Body of pancreas (tissue), 4 donors: ENCODE data around the gene DRAM1. TPM values are rescaled to one million over a fixed set of nuclear protein-coding genes. Genes with fewer than 3 reads are reported as not detected.

Experiments used
- ATAC-seq: fragments of 150-250 bp; one replicate; pipeline ENCODE4 v1.9.1; 2016
- DNase-seq, 4 donors: peaks; one replicate each; pipeline ENCODE4 v3.0.0-alpha.2; 2019
- H3K27ac ChIP-seq, 4 donors: fragments of 200-600 bp; sonication (generic); 1 replicate in 3 of 4; 2 replicates in 1 of 4; pipeline versions ENCODE4 v1.5.1 to v1.6.1; 2016 to 2019; ENCODE audit warnings: mild to moderate bottlenecking in 1 of 4, mixed read lengths in 1 of 4, moderate library complexity in 1 of 4
- H3K27me3 ChIP-seq, 2 donors: fragments of 200-600 bp; sonication (generic); one replicate each; pipeline ENCODE4 v1.6.0; 2016; ENCODE audit warnings: mild to moderate bottlenecking in 1 of 2
- H3K36me3 ChIP-seq, 2 donors: fragments of 200-600 bp; sonication (generic); replicated peaks in 1 of 2; 2 replicates each; pipeline ENCODE4 v1.5.1; 2016; ENCODE audit warnings: low read depth in 2 of 2; ENCODE audit not compliant: insufficient read depth in 1 of 2
- H3K4me1 ChIP-seq: fragments of 200-600 bp; sonication (generic); one replicate; pipeline ENCODE4 v1.6.0; 2016
- H3K4me3 ChIP-seq, 2 donors: fragments of 200-600 bp; sonication (generic); 1 replicate in 1 of 2; 2 replicates in 1 of 2; pipeline ENCODE4 v1.5.1; 2016 to 2019
- H3K9me3 ChIP-seq, 3 donors: fragments of 200-600 bp; sonication (generic); 1 replicate in 2 of 3; 2 replicates in 1 of 3; pipeline ENCODE4 v1.5.1; 2016
- POLR2A ChIP-seq, 3 donors: fragments of 450-650 bp; IDR thresholded peaks; one replicate each; pipeline ENCODE4 v1.6.1; 2016; ENCODE audit warnings: antibody characterized with exemption in 3 of 3, mild to moderate bottlenecking in 2 of 3
- WGBS, 2 donors: methylation state at CpG; one replicate each; pipeline ENCODE4 v1.1.5; 2017; 5-methylcytosine and 5-hydroxymethylcytosine counted together
- intact Hi-C: fragments of 100-400 bp; cut with DNase I; formaldehyde crosslinking; loops from one replicate; pipeline ENCODE4 v1.15.1; 2023
- total RNA-seq, 2 donors: library from RNA; depleted of rRNA; stranded (reverse); fragments of >200 nt; gene quantifications; one replicate each; pipeline ENCODE4 v1.1.0, GENCODE V29; 2016
- TF ChIP-seq, protein P1 (sequence below), 7 experiments: fragments of 450-650 bp in 4 of 7; fragments of 200-600 bp in 3 of 7; sonication (generic) in 3 of 7; IDR thresholded peaks; one replicate each; pipeline ENCODE4 v1.5.1; 2016 to 2019; ENCODE audit warnings: antibody characterized with exemption in 7 of 7

DRAM1 gene
- total RNA-seq, 2 donors from 2014 or later, result 2.6 to 14.5 TPM

DNA sequence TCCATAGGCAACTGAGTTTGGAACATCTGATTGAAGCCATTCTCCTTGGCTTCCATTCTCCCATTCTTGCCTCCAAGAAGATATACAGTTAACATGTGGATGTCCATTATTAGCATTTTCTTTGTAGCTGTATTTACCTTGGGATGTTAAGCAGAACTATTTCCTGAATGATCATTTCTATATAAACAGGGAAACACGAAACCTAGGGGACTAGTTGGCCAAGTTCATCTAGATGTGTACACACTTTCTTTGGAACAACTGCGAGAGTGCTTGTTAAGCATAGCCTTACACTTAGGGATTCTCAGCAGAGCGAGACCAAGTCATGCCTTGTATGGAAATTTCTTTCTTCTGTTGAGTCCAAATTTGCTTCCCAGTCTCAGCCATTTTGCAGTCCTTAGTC is 42.1 kb downstream of the DRAM1 start:
- Histone ChIP-seq H3K27ac (no peak overlapping the region), H3K27me3 (no peaks in the 10 kb centered on the region), H3K4me3 (no peak overlapping the region), H3K36me3 (no peaks in the 10 kb centered on the region), H3K9me3 (no peaks in the 10 kb centered on the region), H3K4me1 (peaks cover 6% of the 10 kb centered on the region)
- intact Hi-C loops, result no loop called here
- ATAC-seq (no peak), DNase-seq (no peak)
- WGBS, 2 donors, result 77 to 89% methylated on average over 3 of the region's 3 CpGs
- TF ChIP-seq, protein P1, sequence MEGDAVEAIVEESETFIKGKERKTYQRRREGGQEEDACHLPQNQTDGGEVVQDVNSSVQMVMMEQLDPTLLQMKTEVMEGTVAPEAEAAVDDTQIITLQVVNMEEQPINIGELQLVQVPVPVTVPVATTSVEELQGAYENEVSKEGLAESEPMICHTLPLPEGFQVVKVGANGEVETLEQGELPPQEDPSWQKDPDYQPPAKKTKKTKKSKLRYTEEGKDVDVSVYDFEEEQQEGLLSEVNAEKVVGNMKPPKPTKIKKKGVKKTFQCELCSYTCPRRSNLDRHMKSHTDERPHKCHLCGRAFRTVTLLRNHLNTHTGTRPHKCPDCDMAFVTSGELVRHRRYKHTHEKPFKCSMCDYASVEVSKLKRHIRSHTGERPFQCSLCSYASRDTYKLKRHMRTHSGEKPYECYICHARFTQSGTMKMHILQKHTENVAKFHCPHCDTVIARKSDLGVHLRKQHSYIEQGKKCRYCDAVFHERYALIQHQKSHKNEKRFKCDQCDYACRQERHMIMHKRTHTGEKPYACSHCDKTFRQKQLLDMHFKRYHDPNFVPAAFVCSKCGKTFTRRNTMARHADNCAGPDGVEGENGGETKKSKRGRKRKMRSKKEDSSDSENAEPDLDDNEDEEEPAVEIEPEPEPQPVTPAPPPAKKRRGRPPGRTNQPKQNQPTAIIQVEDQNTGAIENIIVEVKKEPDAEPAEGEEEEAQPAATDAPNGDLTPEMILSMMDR (IDR thresholded peaks at IDR 0.05), result no peak
- TF ChIP-seq POLR2A (IDR thresholded peaks at IDR 0.05), result no peak

DNA sequence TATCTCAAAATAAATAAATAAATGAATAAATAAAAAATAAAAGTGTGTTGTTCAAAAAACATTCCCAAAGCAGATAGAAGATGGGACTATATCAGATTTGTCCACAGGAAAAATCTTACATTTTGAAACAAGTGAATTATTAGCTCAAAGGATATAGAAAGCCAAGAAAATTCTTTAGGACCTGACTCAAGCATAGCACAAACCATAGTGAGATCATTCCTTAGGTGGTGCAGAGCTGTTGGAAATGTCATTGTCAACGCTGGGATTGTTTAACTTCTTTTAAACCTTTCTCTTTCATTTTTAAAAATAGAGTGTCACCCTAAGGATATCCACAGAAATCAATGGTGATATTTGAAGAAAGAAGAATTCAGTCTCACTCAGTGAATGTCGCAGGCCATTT is 43.5 kb downstream of the DRAM1 start:
- H3K9me3 ChIP-seq, result no peaks in the 10 kb centered on the region
- H3K36me3 ChIP-seq, result no peaks in the 10 kb centered on the region
- ATAC-seq (no peak), DNase-seq (no peak)
- peaks cover 6% of the 10 kb centered on the region for H3K4me1 ChIP-seq
- 75 to 94% methylated on average over 2 of the region's 2 CpGs for WGBS, 2 donors
- no peak overlapping the region for H3K27ac ChIP-seq
- no peak overlapping the region for H3K4me3 ChIP-seq
- intact Hi-C loops, result no loop called here
- TF ChIP-seq, protein P1 (IDR thresholded peaks at IDR 0.05), result no peak
- TF ChIP-seq POLR2A (IDR thresholded peaks at IDR 0.05), result no peak
- no peaks in the 10 kb centered on the region for H3K27me3 ChIP-seq

DNA sequence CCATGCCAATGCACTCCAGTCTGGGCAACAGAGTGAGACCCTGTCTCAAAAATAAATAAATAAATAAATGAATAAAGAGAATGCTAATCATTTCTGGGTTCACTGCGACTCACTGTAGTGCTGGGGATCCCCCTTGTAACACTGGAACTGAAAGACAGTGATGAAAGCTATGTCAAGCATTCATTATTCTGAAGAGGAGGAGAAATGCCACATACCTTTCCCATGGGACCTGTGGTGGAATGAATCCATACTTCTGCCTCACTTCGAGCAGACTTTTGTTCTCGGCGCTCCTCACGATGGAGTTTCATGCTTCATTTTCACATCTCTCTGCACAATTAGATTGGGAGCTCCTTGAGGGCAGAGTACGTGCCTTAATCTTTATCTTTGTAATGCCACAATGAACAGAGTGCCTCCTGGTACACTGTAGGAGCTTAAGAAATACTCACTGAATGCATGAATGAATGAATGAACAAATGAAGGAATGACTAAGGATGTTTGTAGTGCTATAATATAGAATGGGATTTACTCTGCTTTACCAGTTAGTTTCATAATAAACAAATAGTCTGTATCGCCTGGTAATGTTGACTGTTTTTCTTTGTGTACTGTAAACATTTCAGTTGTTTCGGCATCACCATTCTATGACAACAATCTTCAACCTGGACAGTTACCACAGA is 45.8 kb downstream of the DRAM1 start:
- Histone ChIP-seq H3K9me3 (no peaks in the 10 kb centered on the region), H3K36me3 (no peaks in the 10 kb centered on the region), H3K4me1 (no peaks in the 10 kb centered on the region), H3K27me3 (no peaks in the 10 kb centered on the region), H3K27ac (no peak overlapping the region), H3K4me3 (no peak overlapping the region)
- WGBS, 2 donors, result 90 to 92% methylated on average over 8 of the region's 8 CpGs
- TF ChIP-seq POLR2A (IDR thresholded peaks at IDR 0.05), result no peak
- TF ChIP-seq, protein P1 (IDR thresholded peaks at IDR 0.05), result no peak
- no peak for ATAC-seq
- DNase-seq, result no peak
- intact Hi-C loops, result no loop called here

DNA sequence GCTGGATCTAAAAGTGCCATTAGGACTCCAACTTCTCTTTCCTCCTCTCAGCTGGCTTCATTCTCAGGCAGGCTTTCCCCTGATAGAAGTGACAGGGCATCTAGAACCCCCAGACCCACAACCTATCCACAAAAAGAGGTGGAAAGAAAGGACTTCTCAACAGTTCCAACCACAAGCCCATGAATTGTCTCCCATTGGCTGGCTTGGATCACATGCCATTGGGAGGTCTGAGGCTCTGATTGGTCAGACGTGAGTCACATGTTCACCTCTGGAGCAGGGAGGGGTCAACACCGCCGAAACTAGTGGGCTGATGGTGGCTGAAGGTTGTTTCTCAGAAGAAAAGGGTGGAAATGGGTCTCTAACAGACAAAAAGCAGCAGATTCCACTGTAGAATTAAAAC is 47.2 kb downstream of the DRAM1 start:
- no peaks in the 10 kb centered on the region for H3K27me3 ChIP-seq
- peak overlapping the region in 2 of 4 donors; percentile 12 to 14 for H3K27ac ChIP-seq
- intact Hi-C loops, result no loop called here
- H3K36me3 ChIP-seq, result no peaks in the 10 kb centered on the region
- DNase-seq (no peak), ATAC-seq (no peak)
- WGBS, 2 donors, result 51 to 74% methylated on average over 3 of the region's 3 CpGs
- no peak for TF ChIP-seq POLR2A (IDR thresholded peaks at IDR 0.05)
- TF ChIP-seq, protein P1 (IDR thresholded peaks at IDR 0.05), result no peak
- H3K4me3 ChIP-seq, result no peak overlapping the region
- H3K9me3 ChIP-seq, result no peaks in the 10 kb centered on the region
- no peaks in the 10 kb centered on the region for H3K4me1 ChIP-seq

DNA sequence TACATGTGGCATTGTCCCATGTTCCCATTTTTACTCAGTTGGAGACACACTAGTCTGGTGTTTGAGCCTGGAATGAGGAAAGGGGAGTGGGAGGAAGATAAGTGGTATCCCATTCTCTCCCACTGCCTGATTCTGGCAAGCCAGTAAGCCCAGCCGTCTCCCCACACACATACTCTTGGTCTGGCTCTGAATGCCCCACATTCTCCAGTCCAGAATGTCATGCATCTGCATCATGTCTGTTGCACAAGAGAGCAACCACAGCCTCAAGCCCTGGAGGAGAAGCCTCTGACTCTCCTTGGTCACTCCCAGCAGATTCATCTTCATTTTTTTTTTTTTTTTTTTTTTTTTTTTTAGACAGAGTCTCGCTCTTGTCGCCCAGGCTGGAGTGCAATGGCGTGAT is 48.0 kb downstream of the DRAM1 start:
- Histone ChIP-seq H3K36me3 (no peaks in the 10 kb centered on the region), H3K27me3 (no peaks in the 10 kb centered on the region), H3K27ac (peak overlapping the region in 2 of 4 donors; percentile 14 to 18), H3K4me3 (no peak overlapping the region), H3K9me3 (no peaks in the 10 kb centered on the region), H3K4me1 (no peaks in the 10 kb centered on the region)
- intact Hi-C loops, result no loop called here
- 62 to 79% methylated on average over 4 of the region's 4 CpGs for WGBS, 2 donors
- peak; percentile 82 for ATAC-seq
- TF ChIP-seq, protein P1 (IDR thresholded peaks at IDR 0.05), result no peak
- peak; percentile 23 to 72 (median 38) for DNase-seq
